ENCODE data around the gene H19.

DNA sequence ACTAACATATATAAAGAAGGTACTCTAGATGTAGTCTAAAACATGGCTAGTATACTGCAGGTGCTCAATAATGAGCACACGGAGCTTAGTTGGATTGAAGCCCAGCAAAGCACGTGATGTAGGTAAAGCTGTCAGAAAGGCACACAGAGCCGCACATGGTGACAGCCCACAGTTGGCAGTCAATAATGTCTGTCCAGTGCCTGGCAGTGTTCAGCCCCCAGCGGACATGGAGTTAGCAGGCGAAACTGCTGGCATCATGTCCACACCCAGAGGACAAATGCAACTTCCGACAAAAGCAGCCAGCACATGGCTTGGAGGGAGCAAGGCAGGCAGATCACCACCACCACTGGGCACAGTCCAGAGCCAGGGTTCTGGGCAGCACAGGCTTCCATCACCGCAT, 43.5 kb upstream of the H19 start:
- TF ChIP-seq, protein P1, sequence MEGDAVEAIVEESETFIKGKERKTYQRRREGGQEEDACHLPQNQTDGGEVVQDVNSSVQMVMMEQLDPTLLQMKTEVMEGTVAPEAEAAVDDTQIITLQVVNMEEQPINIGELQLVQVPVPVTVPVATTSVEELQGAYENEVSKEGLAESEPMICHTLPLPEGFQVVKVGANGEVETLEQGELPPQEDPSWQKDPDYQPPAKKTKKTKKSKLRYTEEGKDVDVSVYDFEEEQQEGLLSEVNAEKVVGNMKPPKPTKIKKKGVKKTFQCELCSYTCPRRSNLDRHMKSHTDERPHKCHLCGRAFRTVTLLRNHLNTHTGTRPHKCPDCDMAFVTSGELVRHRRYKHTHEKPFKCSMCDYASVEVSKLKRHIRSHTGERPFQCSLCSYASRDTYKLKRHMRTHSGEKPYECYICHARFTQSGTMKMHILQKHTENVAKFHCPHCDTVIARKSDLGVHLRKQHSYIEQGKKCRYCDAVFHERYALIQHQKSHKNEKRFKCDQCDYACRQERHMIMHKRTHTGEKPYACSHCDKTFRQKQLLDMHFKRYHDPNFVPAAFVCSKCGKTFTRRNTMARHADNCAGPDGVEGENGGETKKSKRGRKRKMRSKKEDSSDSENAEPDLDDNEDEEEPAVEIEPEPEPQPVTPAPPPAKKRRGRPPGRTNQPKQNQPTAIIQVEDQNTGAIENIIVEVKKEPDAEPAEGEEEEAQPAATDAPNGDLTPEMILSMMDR (IDR thresholded peaks at IDR 0.05; ENCODE audit: low read length) = no peak
- no peak for TF ChIP-seq EZH2 (IDR thresholded peaks at IDR 0.05; ENCODE audit: borderline replicate concordance, low read length)

Measured in OCI-LY1 (cell line).